HepG2 (cell line): ENCODE data around the gene RBBP8NL. TPM values are rescaled to one million over a fixed set of nuclear protein-coding genes. Genes with fewer than 3 reads are reported as not detected.

ENCODE experiments used
- ADNP ChIP-seq: sonication (generic); formaldehyde crosslinking; IDR thresholded peaks from 2 replicates; pipeline ENCODE4 v1.4.0; 2020; ENCODE audit warnings: missing genetic modification reagents
- ASH2L ChIP-seq: fragments of 300-600, 200-600 bp; sonication (generic); IDR thresholded peaks from 2 replicates; pipeline ENCODE4 v1.7.0; 2017; ENCODE audit warnings: low read depth, mild to moderate bottlenecking, moderate library complexity, mixed read lengths, low read length; ENCODE audit not compliant: insufficient read length
- ATM ChIP-seq: fragments of 450-650 bp; IDR thresholded peaks from 2 replicates; pipeline ENCODE4 v1.7.1; 2017; ENCODE audit warnings: mild to moderate bottlenecking, borderline replicate concordance
- ETS1 ChIP-seq: sonication (generic); formaldehyde crosslinking; IDR thresholded peaks from 2 replicates; pipeline ENCODE4 v1.4.0; 2020; ENCODE audit warnings: missing genetic modification reagents
- HINFP ChIP-seq: sonication (generic); formaldehyde crosslinking; IDR thresholded peaks from 2 replicates; pipeline ENCODE4 v1.4.0; 2020; ENCODE audit warnings: low read depth, mild to moderate bottlenecking, missing genetic modification reagents
- HIVEP1 ChIP-seq: sonication (generic); formaldehyde crosslinking; IDR thresholded peaks from 2 replicates; pipeline ENCODE4 v1.4.0; 2020; ENCODE audit warnings: mild to moderate bottlenecking, missing genetic modification reagents
- HNRNPL ChIP-seq: fragments of 200-400 bp; formaldehyde crosslinking; IDR thresholded peaks from 2 replicates; pipeline ENCODE4 v1.6.1; 2017; ENCODE audit warnings: mild to moderate bottlenecking, low read depth, low read length
- HNRNPUL1 ChIP-seq: fragments of 200-400 bp; formaldehyde crosslinking; IDR thresholded peaks from 2 replicates; pipeline ENCODE4 v1.6.1; 2017; ENCODE audit warnings: low read depth, mild to moderate bottlenecking, low read length, moderate library complexity
- NFYC ChIP-seq: IDR thresholded peaks from 2 replicates; pipeline ENCODE4 v1.6.1; 2016; ENCODE audit warnings: missing genetic modification reagents, missing compliant biosample characterization
- PLSCR1 ChIP-seq: sonication (generic); formaldehyde crosslinking; IDR thresholded peaks from 2 replicates; pipeline ENCODE4 v1.5.0; 2020; ENCODE audit warnings: missing genetic modification reagents, mild to moderate bottlenecking, borderline replicate concordance
- SAFB2 ChIP-seq: sonication (generic); formaldehyde crosslinking; IDR thresholded peaks from 2 replicates; pipeline ENCODE4 v1.5.1; 2020; ENCODE audit warnings: missing genetic modification reagents, low read depth, mild to moderate bottlenecking, borderline replicate concordance
- SMAD3 ChIP-seq: sonication (generic); formaldehyde crosslinking; IDR thresholded peaks from 2 replicates; pipeline ENCODE4 v1.4.0; 2020; ENCODE audit warnings: missing genetic modification reagents
- SNAPC2 ChIP-seq: sonication (generic); formaldehyde crosslinking; IDR thresholded peaks from 2 replicates; pipeline ENCODE4 v1.8.1; 2022; ENCODE audit warnings: mild to moderate bottlenecking, missing genetic modification reagents
- U2AF1 ChIP-seq: fragments of 200-400 bp; formaldehyde crosslinking; optimal IDR thresholded peaks from 2 replicates; pipeline ENCODE3; 2017; ENCODE audit warnings: mild to moderate bottlenecking, low read depth, low read length
- ZFY ChIP-seq: sonication (generic); formaldehyde crosslinking; IDR thresholded peaks from 2 replicates; pipeline ENCODE4 v1.4.0; 2020; ENCODE audit warnings: missing genetic modification reagents
- ZNF543 ChIP-seq: sonication (generic); formaldehyde crosslinking; IDR thresholded peaks from 2 replicates; pipeline ENCODE4 v1.4.0; 2020; ENCODE audit warnings: mild to moderate bottlenecking, missing genetic modification reagents
- ZNF557 ChIP-seq: sonication (generic); formaldehyde crosslinking; IDR thresholded peaks from 2 replicates; pipeline ENCODE4 v1.4.0; 2020; ENCODE audit warnings: missing genetic modification reagents
- ZNF614 ChIP-seq: IDR thresholded peaks from 2 replicates; pipeline ENCODE4 v1.6.1; 2018; ENCODE audit warnings: missing biosample characterization, missing genetic modification reagents, inconsistent platforms, borderline replicate concordance
- polyA plus RNA-seq, 8 experiments: library from polyadenylated mRNA; depleted of rRNA in 3 of 8; stranded (reverse) in 7 of 8; unstranded in 1 of 8; fragments of >200 nt; fragmentation: Illumina TruSeq in 4 of 8; extraction: Trizol in 4 of 8; gene quantifications; 2 replicates each; pipeline versions ENCODE4 v1.2.1 to v1.2.3, GENCODE V29; 2011 to 2016; ENCODE audit warnings: low read depth in 4 of 8, missing spikeins in 1 of 8, mixed read lengths in 1 of 8; ENCODE audit not compliant: insufficient read depth in 1 of 8
- total RNA-seq, 5 experiments: library from RNA; depleted of rRNA; stranded (reverse); fragments of >200 nt; fragmentation: Illumina TruSeq; extraction: Trizol; gene quantifications; 2 replicates each; pipeline ENCODE4 v1.2.3, GENCODE V29; 2016; ENCODE audit warnings: low read depth in 1 of 5
- TF ChIP-seq, protein P1 (sequence below): sonication (generic); formaldehyde crosslinking; IDR thresholded peaks from 2 replicates; pipeline ENCODE4 v1.8.0; 2023; ENCODE audit warnings: mild to moderate bottlenecking, missing genetic modification reagents
- TF ChIP-seq, protein P2 (sequence below): sonication (generic); formaldehyde crosslinking; IDR thresholded peaks from 2 replicates; pipeline ENCODE4 v1.8.0; 2022; ENCODE audit warnings: missing genetic modification reagents, mild to moderate bottlenecking, borderline replicate concordance

Gene RBBP8NL
- total and polyA plus RNA-seq, 2 of the 13 experiments (the other 11 are each of a cell fraction or from before 2014, with no cell fraction given): 0.69 to 0.86 TPM

- TF ChIP-seq PLSCR1 (no peak), ATM (no peak), ZFY (CRISPR knock-in tag) (no peak), ZNF543 (CRISPR knock-in tag) (peak; percentile 9; the same call in 1 of the 2 replicates), ZNF614 (CRISPR knock-in tag) (no peak), ASH2L (peak; percentile 12), HNRNPUL1 (no peak), ETS1 (CRISPR knock-in tag) (no peak), HIVEP1 (CRISPR knock-in tag) (peak; percentile 26; the same call in 1 of the 2 replicates), NFYC (CRISPR knock-in tag) (no peak), ZNF557 (CRISPR knock-in tag) (no peak; the same call in 1 of the 2 replicates), SNAPC2 (CRISPR knock-in tag) (no peak), HINFP (CRISPR knock-in tag) (peak; percentile 58; the same call in 1 of the 2 replicates), U2AF1 (no peak), ADNP (CRISPR knock-in tag) (no peak), HNRNPL (no peak), SAFB2 (CRISPR knock-in tag) (no peak), SMAD3 (CRISPR knock-in tag) (no peak)
- TF ChIP-seq, protein P1, sequence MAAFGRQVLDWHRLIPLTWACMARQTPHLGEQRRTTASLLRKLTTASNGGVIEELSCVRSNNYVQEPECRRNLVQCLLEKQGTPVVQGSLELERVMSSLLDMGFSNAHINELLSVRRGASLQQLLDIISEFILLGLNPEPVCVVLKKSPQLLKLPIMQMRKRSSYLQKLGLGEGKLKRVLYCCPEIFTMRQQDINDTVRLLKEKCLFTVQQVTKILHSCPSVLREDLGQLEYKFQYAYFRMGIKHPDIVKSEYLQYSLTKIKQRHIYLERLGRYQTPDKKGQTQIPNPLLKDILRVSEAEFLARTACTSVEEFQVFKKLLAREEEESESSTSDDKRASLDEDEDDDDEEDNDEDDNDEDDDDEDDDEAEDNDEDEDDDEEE: 0 out of 2 replicates have a peak, but pooled peaks have one; percentile 55
- TF ChIP-seq, protein P2, sequence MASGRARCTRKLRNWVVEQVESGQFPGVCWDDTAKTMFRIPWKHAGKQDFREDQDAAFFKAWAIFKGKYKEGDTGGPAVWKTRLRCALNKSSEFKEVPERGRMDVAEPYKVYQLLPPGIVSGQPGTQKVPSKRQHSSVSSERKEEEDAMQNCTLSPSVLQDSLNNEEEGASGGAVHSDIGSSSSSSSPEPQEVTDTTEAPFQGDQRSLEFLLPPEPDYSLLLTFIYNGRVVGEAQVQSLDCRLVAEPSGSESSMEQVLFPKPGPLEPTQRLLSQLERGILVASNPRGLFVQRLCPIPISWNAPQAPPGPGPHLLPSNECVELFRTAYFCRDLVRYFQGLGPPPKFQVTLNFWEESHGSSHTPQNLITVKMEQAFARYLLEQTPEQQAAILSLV (CRISPR knock-in tag): no peak
Measured at GRCh38 chr20:62387219-62387913, 40.0 kb downstream of the RBBP8NL start (continued).
